ENCODE measurements around the gene GLT8D2. TPM values are rescaled to one million over a fixed set of nuclear protein-coding genes. Genes with fewer than 3 reads are reported as not detected.

GLT8D2 gene
- total RNA-seq, 3 donors from 2014 or later (not counting 1 experiment from before 2014, with no cell fraction given): 0.19 to 0.48 (median 0.32) TPM

DNA sequence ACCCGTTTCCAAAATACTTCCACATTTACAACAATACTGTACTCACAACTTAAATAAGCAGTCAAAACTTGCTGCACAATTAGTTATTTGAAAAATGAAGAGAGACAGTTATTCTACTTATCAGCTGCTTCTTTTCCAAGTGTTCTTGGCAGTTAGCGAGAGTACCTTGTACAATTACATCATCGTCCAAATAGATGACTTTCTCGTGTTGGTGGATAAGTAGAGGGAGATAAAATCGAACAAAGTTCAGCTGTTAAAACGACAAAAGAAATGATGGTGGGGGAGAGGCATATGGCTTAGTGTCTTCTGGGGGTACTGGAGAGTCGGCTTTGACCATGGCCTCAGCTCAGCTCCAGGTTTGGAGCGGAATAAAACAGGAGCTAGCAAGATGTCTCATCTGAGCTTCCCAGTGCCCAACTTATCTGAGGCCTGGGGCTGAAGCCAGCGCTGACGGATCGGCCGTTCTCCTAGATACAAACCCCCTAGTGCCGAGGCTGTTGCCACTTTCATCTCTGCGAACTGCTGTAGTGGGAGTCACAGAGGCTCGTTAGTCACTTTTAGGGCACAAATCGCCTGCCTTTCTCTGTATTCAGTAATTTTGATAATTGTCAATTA, 52.6 kb downstream of the GLT8D2 start:
- no peaks in the 10 kb centered on the region for H3K4me1 ChIP-seq (ENCODE audit: control insufficient read depth, insufficient read depth, low read length)
- H3K27me3 Mint-ChIP-seq (ENCODE audit: low read depth in 2 of 2): peaks cover 15 to 24% of the 10 kb centered on the region in 2 donors
- H3K36me3 Mint-ChIP-seq: no peaks in the 10 kb centered on the region
- DNase-seq (no peak), ATAC-seq (no peak)
- no peak overlapping the region for H3K27ac ChIP-seq (ENCODE audit: low read length)
- H3K4me1 Mint-ChIP-seq: no peaks in the 10 kb centered on the region
- H3K4me3 Mint-ChIP-seq: no peak overlapping the region
- H3K27ac Mint-ChIP-seq: no peak overlapping the region
- no peaks in the 10 kb centered on the region for H3K9me3 ChIP-seq (ENCODE audit: control insufficient read depth, insufficient read depth, low read length)
- intact Hi-C loops (cut with micrococcal nuclease): no loop called here
- H3K9me3 Mint-ChIP-seq: no peaks in the 10 kb centered on the region
- H3K4me3 ChIP-seq (ENCODE audit: low read length): no peak overlapping the region
- 91% methylated on average over 15 of the region's 16 CpGs for WGBS (ENCODE audit: insufficient coverage)
- TF ChIP-seq, protein P1, sequence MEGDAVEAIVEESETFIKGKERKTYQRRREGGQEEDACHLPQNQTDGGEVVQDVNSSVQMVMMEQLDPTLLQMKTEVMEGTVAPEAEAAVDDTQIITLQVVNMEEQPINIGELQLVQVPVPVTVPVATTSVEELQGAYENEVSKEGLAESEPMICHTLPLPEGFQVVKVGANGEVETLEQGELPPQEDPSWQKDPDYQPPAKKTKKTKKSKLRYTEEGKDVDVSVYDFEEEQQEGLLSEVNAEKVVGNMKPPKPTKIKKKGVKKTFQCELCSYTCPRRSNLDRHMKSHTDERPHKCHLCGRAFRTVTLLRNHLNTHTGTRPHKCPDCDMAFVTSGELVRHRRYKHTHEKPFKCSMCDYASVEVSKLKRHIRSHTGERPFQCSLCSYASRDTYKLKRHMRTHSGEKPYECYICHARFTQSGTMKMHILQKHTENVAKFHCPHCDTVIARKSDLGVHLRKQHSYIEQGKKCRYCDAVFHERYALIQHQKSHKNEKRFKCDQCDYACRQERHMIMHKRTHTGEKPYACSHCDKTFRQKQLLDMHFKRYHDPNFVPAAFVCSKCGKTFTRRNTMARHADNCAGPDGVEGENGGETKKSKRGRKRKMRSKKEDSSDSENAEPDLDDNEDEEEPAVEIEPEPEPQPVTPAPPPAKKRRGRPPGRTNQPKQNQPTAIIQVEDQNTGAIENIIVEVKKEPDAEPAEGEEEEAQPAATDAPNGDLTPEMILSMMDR (IDR thresholded peaks at IDR 0.05): no peak
- no peaks in the 10 kb centered on the region for H3K36me3 ChIP-seq (ENCODE audit: control insufficient read depth, insufficient read depth, low read length)
- no peaks in the 10 kb centered on the region for H3K27me3 ChIP-seq (ENCODE audit: control insufficient read depth, insufficient read depth, low read length)

DNA sequence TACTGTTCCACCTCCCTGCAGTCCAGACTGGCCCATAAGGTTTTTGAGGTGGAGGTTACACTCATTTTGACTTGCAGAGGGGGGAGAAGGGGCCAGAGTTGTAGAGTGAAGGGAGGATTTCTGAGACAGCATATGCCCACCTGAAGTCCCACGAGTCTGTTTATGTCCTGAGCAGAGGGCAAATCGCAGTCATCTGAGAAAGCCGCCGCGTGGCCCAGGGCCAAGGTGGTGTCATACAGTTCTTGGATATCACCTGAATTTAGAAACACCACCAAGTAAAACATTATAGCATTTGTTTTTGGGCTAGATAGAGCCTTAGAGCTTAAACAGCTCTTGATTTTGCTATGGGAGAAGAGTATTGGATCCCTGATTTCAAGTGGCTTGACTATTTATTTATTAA, 53.4 kb downstream of the GLT8D2 start:
- TF ChIP-seq, protein P1 (IDR thresholded peaks at IDR 0.05): no peak

GRCh38 chr12:103994235-103994634, 55.8 kb downstream of the GLT8D2 start:
- DNase-seq (no peak), ATAC-seq (no peak)
- Mint-ChIP-seq H3K4me3 (no peak overlapping the region), H3K4me1 (no peaks in the 10 kb centered on the region), H3K9me3 (no peaks in the 10 kb centered on the region), H3K27ac (no peak overlapping the region), H3K27me3 (ENCODE audit: low read depth in 2 of 2) (peaks cover 3% of the 10 kb centered on the region in 2 donors), H3K36me3 (no peaks in the 10 kb centered on the region)
- Histone ChIP-seq H3K4me3 (ENCODE audit: low read length) (no peak overlapping the region), H3K36me3 (ENCODE audit: control insufficient read depth, insufficient read depth, low read length) (peaks cover 3% of the 10 kb centered on the region), H3K9me3 (ENCODE audit: control insufficient read depth, insufficient read depth, low read length) (no peaks in the 10 kb centered on the region), H3K27ac (ENCODE audit: low read length) (no peak overlapping the region), H3K27me3 (ENCODE audit: control insufficient read depth, insufficient read depth, low read length) (no peaks in the 10 kb centered on the region), H3K4me1 (ENCODE audit: control insufficient read depth, insufficient read depth, low read length) (no peaks in the 10 kb centered on the region)
- 99% methylated on average over 4 of the region's 4 CpGs for WGBS (ENCODE audit: insufficient coverage)
- intact Hi-C loops (cut with micrococcal nuclease): no loop called here
- TF ChIP-seq, protein P1 (IDR thresholded peaks at IDR 0.05): no peak

More for the DNA sequence above, 53.4 kb downstream of the GLT8D2 start:
- ATAC-seq: no peak
- Histone ChIP-seq H3K27me3 (ENCODE audit: control insufficient read depth, insufficient read depth, low read length) (no peaks in the 10 kb centered on the region), H3K9me3 (ENCODE audit: control insufficient read depth, insufficient read depth, low read length) (no peaks in the 10 kb centered on the region), H3K27ac (ENCODE audit: low read length) (no peak overlapping the region), H3K4me3 (ENCODE audit: low read length) (no peak overlapping the region), H3K4me1 (ENCODE audit: control insufficient read depth, insufficient read depth, low read length) (no peaks in the 10 kb centered on the region), H3K36me3 (ENCODE audit: control insufficient read depth, insufficient read depth, low read length) (no peaks in the 10 kb centered on the region)
- no peaks in the 10 kb centered on the region for H3K4me1 Mint-ChIP-seq
- H3K9me3 Mint-ChIP-seq: no peaks in the 10 kb centered on the region
- DNase-seq: no peak
- intact Hi-C loops (cut with micrococcal nuclease): no loop called here
- no peaks in the 10 kb centered on the region for H3K36me3 Mint-ChIP-seq
- 98% methylated on average over 5 of the region's 5 CpGs for WGBS (ENCODE audit: insufficient coverage)
- peaks cover 15 to 24% of the 10 kb centered on the region in 2 donors for H3K27me3 Mint-ChIP-seq (ENCODE audit: low read depth in 2 of 2)
- no peak overlapping the region for H3K27ac Mint-ChIP-seq
- no peak overlapping the region for H3K4me3 Mint-ChIP-seq

DNA sequence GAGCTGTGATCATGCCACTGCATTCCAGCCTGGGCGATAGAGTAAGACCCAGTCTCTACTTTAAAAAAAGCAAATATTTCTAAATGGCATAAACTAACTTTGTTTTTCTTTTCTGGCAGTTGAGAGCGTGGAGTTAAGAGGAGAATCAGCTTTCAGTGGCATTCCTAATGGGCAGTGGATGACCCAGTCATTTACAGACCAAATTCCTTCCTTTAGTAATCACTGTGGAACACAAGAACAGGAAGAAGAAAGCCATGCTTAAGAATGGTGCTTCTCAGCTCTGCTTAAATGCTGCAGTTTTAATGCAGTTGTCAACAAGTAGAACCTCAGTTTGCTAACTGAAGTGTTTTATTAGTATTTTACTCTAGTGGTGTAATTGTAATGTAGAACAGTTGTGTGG, 63.2 kb downstream of the GLT8D2 start:
- peaks cover 53% of the 10 kb centered on the region for H3K36me3 ChIP-seq (ENCODE audit: control insufficient read depth, insufficient read depth, low read length)

More for the DNA sequence above, 63.2 kb downstream of the GLT8D2 start:
- Histone ChIP-seq H3K4me3 (ENCODE audit: low read length) (no peak overlapping the region), H3K27me3 (ENCODE audit: control insufficient read depth, insufficient read depth, low read length) (no peaks in the 10 kb centered on the region), H3K9me3 (ENCODE audit: control insufficient read depth, insufficient read depth, low read length) (no peaks in the 10 kb centered on the region), H3K4me1 (ENCODE audit: control insufficient read depth, insufficient read depth, low read length) (no peaks in the 10 kb centered on the region), H3K27ac (ENCODE audit: low read length) (no peak overlapping the region)
- Mint-ChIP-seq H3K4me1 (no peaks in the 10 kb centered on the region), H3K9me3 (no peaks in the 10 kb centered on the region), H3K4me3 (no peak overlapping the region), H3K27me3 (ENCODE audit: low read depth in 2 of 2) (no peaks in the 10 kb centered on the region), H3K27ac (no peak overlapping the region), H3K36me3 (peaks cover 8% of the 10 kb centered on the region)
- intact Hi-C loops (cut with micrococcal nuclease): no loop called here
- ATAC-seq: no peak
- DNase-seq: no peak
- 96% methylated on average over 2 of the region's 2 CpGs for WGBS (ENCODE audit: insufficient coverage)
- TF ChIP-seq, protein P1 (IDR thresholded peaks at IDR 0.05): no peak
